BLaER1 treated with 17β-estradiol and CSF1 and Interleukin-3, amounts not matched to agents 10 nM and 100 nM (cell line): ENCODE measurements around the gene PTGFRN.

ENCODE experiments used
- H3K27ac ChIP-seq, 11 experiments: shearing (Covaris generic); formaldehyde crosslinking; 2 replicates each; pipeline ENCODE4 v1.8.1; 2022
- H3K27me3 ChIP-seq, 11 experiments: shearing (Covaris generic); formaldehyde crosslinking; 2 replicates each; pipeline ENCODE4 v1.8.1; 2022
- H3K36me3 ChIP-seq, 11 experiments: shearing (Covaris generic); formaldehyde crosslinking; 2 replicates each; pipeline ENCODE4 v1.8.1; 2022
- H3K4me1 ChIP-seq, 10 experiments: shearing (Covaris generic); formaldehyde crosslinking; 2 replicates each; pipeline ENCODE4 v1.8.1; 2022
- H3K4me2 ChIP-seq, 11 experiments: shearing (Covaris generic); formaldehyde crosslinking; 2 replicates each; pipeline ENCODE4 v1.8.1; 2022
- H3K4me3 ChIP-seq, 10 experiments: shearing (Covaris generic); formaldehyde crosslinking; 2 replicates each; pipeline ENCODE4 v1.8.1; 2022
- H3K9ac ChIP-seq, 11 experiments: shearing (Covaris generic); formaldehyde crosslinking; 2 replicates each; pipeline ENCODE4 v1.8.1; 2022
- H3K9me3 ChIP-seq, 11 experiments: shearing (Covaris generic); formaldehyde crosslinking; replicated peaks in 1 of 11; 2 replicates each; pipeline ENCODE4 v1.8.1; 2022
- H4K20me1 ChIP-seq, 11 experiments: shearing (Covaris generic); formaldehyde crosslinking; 2 replicates each; pipeline ENCODE4 v1.8.1; 2022
- Cebpa-rat ChIP-seq, 11 experiments: shearing (Covaris generic); IDR thresholded peaks; 2 replicates each; pipeline ENCODE4 v1.8.1; 2022

PTGFRN gene

DNA sequence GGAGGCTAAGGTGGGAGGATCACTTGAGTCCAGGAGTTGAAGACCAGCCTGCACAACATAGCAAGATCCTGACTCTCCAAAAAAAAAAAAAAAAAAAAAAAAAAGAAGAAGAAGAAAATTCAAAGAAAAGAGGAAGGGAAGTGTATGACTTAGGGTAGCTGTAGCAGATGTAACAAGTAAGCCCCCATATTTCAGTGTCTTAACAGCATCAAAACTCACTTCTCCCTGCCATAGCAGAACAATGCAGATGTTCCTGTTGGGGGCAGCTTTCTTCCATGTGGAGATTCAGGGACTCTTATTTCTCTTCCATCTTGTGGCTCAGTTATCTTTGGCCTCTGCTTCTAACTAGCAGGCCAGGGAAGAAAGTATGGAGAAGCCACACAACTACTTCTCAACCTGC, 10.2 kb upstream of the PTGFRN start:
- Histone ChIP-seq H3K27me3 (0 out of 22 replicates have a peak, but pooled peaks cover 0 to 3% (median 0%) of the 10 kb centered on the region in 11 experiments), H3K9ac (no peak overlapping the region), H3K36me3 (no peaks in the 10 kb centered on the region), H3K4me3 (no peak overlapping the region), H4K20me1 (no peaks in the 10 kb centered on the region), H3K27ac (no peak overlapping the region), H3K4me2 (no peak overlapping the region), H3K9me3 (peaks cover 7 to 25% (median 13%) of the 10 kb centered on the region in 11 experiments; a peak in 16 of 22 replicates), H3K4me1 (peaks cover 0 to 4% (median 0%) of the 10 kb centered on the region in 10 experiments; a peak in 1 of 20 replicates)
- no peak for TF ChIP-seq Cebpa-rat (IDR thresholded peaks at IDR 0.05)

DNA sequence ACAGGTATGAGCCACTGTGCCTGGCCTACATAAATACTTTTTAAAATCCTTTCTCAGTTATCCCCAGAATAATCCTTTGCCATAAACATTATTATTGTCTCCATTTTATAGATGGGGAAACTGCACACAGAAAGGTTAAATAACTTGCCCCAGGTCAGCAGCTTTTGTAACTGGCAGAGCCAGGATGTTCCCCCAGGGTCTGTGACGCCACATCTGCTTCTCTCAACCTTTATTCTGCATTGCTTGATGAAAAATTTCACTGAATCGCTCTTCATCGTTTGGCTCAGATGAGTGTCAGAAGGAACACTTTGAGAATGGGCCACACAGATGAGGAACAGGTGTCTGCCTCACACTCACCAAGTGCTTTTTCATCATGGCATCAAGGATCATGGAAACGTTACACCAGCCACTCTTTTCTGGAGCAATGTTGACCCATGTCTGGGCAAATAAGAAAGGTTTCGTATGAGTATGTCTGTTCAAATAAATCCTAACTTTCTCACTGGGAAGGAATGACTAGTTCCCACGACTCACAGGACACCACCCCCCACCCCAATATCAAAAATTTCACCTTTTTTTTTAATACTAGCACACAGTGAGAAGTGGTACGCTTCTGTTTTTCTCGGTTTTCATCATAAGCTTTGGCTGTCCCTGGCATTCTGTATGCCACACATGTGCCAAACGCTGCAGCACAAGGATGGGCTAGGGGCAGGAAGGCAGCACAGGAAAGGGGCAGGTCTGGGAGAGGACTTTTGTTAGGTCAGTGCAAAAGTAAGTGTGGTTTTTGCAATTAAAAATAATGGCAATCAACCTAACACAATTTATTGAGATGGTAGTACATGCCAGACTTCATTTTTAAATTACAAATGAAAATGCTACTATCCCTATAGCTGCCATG, 9.0 kb upstream of the PTGFRN start:
- no peaks in the 10 kb centered on the region for H4K20me1 ChIP-seq
- H3K4me1 ChIP-seq, result peaks cover 0 to 1% (median 0%) of the 10 kb centered on the region in 10 experiments; a peak in 1 of 20 replicates
- no peak overlapping the region for H3K4me2 ChIP-seq
- H3K27me3 ChIP-seq, result 0 out of 22 replicates have a peak, but pooled peaks cover 0 to 3% (median 0%) of the 10 kb centered on the region in 11 experiments
- TF ChIP-seq Cebpa-rat (IDR thresholded peaks at IDR 0.05), result no peak
- no peak overlapping the region for H3K4me3 ChIP-seq
- no peaks in the 10 kb centered on the region for H3K36me3 ChIP-seq
- H3K9ac ChIP-seq, result no peak overlapping the region
- peaks cover 0 to 13% (median 1%) of the 10 kb centered on the region in 11 experiments; a peak in 9 of 22 replicates for H3K9me3 ChIP-seq
- H3K27ac ChIP-seq, result no peak overlapping the region

GRCh38 chr1:116902027-116902426, 7.7 kb upstream of the PTGFRN start:
- Histone ChIP-seq H3K27ac (no peak overlapping the region), H3K4me2 (no peak overlapping the region), H3K9ac (no peak overlapping the region), H3K9me3 (peaks cover 0 to 6% (median 0%) of the 10 kb centered on the region in 11 experiments; a peak in 1 of 22 replicates), H3K4me1 (no peaks in the 10 kb centered on the region), H3K36me3 (no peaks in the 10 kb centered on the region), H4K20me1 (no peaks in the 10 kb centered on the region), H3K27me3 (peaks cover 0 to 3% (median 0%) of the 10 kb centered on the region in 11 experiments; a peak in 2 of 22 replicates), H3K4me3 (no peak overlapping the region)
- TF ChIP-seq Cebpa-rat (IDR thresholded peaks at IDR 0.05), result no peak

GRCh38 chr1:116902723-116903383, 6.9 kb upstream of the PTGFRN start:
- Histone ChIP-seq H3K4me2 (no peak overlapping the region), H4K20me1 (no peaks in the 10 kb centered on the region), H3K27me3 (peaks cover 0 to 10% (median 7%) of the 10 kb centered on the region in 11 experiments; a peak in 15 of 22 replicates), H3K36me3 (no peaks in the 10 kb centered on the region), H3K4me3 (no peak overlapping the region), H3K9ac (no peak overlapping the region), H3K4me1 (no peaks in the 10 kb centered on the region), H3K9me3 (peaks cover 0 to 6% (median 0%) of the 10 kb centered on the region in 11 experiments; a peak in 1 of 22 replicates), H3K27ac (no peak overlapping the region)
- no peak for TF ChIP-seq Cebpa-rat (IDR thresholded peaks at IDR 0.05)

- H3K27me3 ChIP-seq, result peaks cover 12 to 30% (median 27%) of the 10 kb centered on the region in 11 experiments
- H3K4me1 ChIP-seq, result peaks cover 0 to 6% (median 4%) of the 10 kb centered on the region in 10 experiments; a peak in 12 of 20 replicates
- no peak overlapping the region for H3K27ac ChIP-seq
- TF ChIP-seq Cebpa-rat (IDR thresholded peaks at IDR 0.05), result no peak
- H3K4me2 ChIP-seq, result no peak overlapping the region
- H3K36me3 ChIP-seq, result no peaks in the 10 kb centered on the region
- no peak overlapping the region for H3K9ac ChIP-seq
- H3K4me3 ChIP-seq, result no peak overlapping the region
- 0 out of 22 replicates have a peak, but pooled peaks cover 0 to under 1% (median 0%) of the 10 kb centered on the region in 11 experiments for H3K9me3 ChIP-seq
- 0 out of 22 replicates have a peak, but pooled peaks cover 0 to 3% (median 0%) of the 10 kb centered on the region in 11 experiments for H4K20me1 ChIP-seq
Measured at GRCh38 chr1:116904791-116905320, 4.9 kb upstream of the PTGFRN start.

DNA sequence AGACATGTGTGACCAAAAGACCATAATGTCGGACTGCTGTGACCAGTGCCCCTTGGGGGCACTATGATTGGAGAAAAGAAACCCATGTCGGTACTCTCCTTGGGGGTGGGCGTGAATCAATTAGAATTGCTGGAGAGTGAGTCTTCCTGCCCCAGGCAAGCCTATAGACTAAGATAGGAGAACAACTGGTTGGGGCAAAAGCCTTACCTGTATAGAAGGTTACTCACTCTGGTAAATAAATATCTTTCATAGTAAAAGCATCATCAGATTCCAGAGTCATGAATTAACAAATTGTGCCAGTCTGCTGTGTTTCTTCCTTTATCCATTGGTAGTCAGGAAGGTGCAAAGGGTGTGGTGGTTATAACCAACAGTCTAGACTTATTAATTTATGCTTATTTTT, 2.9 kb upstream of the PTGFRN start:
- Histone ChIP-seq H3K27ac (no peak overlapping the region), H3K36me3 (no peaks in the 10 kb centered on the region), H3K4me1 (peaks cover 4 to 19% (median 17%) of the 10 kb centered on the region in 10 experiments; a peak in 18 of 20 replicates), H3K4me2 (no peak overlapping the region), H3K4me3 (no peak overlapping the region), H4K20me1 (peaks cover 0 to 9% (median 0%) of the 10 kb centered on the region in 11 experiments; a peak in 3 of 22 replicates), H3K9ac (no peak overlapping the region), H3K27me3 (peaks cover 32 to 49% (median 47%) of the 10 kb centered on the region in 11 experiments), H3K9me3 (0 out of 22 replicates have a peak, but pooled peaks cover 0 to 1% (median 0%) of the 10 kb centered on the region in 11 experiments)
- no peak for TF ChIP-seq Cebpa-rat (IDR thresholded peaks at IDR 0.05)

- Histone ChIP-seq H3K4me2 (no peak overlapping the region), H3K27me3 (peaks cover 37 to 55% (median 52%) of the 10 kb centered on the region in 11 experiments), H3K27ac (no peak overlapping the region), H3K9ac (no peak overlapping the region), H3K9me3 (peaks cover 0 to 6% (median 0%) of the 10 kb centered on the region in 11 experiments; a peak in 1 of 22 replicates), H3K4me1 (peaks cover 4 to 24% (median 17%) of the 10 kb centered on the region in 10 experiments; a peak in 18 of 20 replicates), H3K4me3 (no peak overlapping the region), H3K36me3 (no peaks in the 10 kb centered on the region), H4K20me1 (peaks cover 0 to 13% (median 0%) of the 10 kb centered on the region in 11 experiments; a peak in 3 of 22 replicates)
- TF ChIP-seq Cebpa-rat (IDR thresholded peaks at IDR 0.05), result no peak
Measured at GRCh38 chr1:116907351-116907750, 2.4 kb upstream of the PTGFRN start.

GRCh38 chr1:116908266-116908665, 1.4 kb upstream of the PTGFRN start:
- no peak overlapping the region for H3K4me3 ChIP-seq
- H3K27ac ChIP-seq, result no peak overlapping the region
- peaks cover 0 to 6% (median 0%) of the 10 kb centered on the region in 11 experiments; a peak in 1 of 22 replicates for H3K9me3 ChIP-seq
- H3K27me3 ChIP-seq, result peaks cover 41 to 64% (median 60%) of the 10 kb centered on the region in 11 experiments
- TF ChIP-seq Cebpa-rat (IDR thresholded peaks at IDR 0.05), result no peak
- H3K4me1 ChIP-seq, result peaks cover 4 to 33% (median 18%) of the 10 kb centered on the region in 10 experiments; a peak in 18 of 20 replicates
- peaks cover 0 to 16% (median 0%) of the 10 kb centered on the region in 11 experiments; a peak in 3 of 22 replicates for H4K20me1 ChIP-seq
- H3K36me3 ChIP-seq, result no peaks in the 10 kb centered on the region
- H3K9ac ChIP-seq, result no peak overlapping the region
- no peak overlapping the region for H3K4me2 ChIP-seq
